ENCODE data around the gene PMPCA.

The PMPCA gene, protein sequence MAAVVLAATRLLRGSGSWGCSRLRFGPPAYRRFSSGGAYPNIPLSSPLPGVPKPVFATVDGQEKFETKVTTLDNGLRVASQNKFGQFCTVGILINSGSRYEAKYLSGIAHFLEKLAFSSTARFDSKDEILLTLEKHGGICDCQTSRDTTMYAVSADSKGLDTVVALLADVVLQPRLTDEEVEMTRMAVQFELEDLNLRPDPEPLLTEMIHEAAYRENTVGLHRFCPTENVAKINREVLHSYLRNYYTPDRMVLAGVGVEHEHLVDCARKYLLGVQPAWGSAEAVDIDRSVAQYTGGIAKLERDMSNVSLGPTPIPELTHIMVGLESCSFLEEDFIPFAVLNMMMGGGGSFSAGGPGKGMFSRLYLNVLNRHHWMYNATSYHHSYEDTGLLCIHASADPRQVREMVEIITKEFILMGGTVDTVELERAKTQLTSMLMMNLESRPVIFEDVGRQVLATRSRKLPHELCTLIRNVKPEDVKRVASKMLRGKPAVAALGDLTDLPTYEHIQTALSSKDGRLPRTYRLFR

GRCh38 chr9:136410500-136411287, at the start of gene PMPCA, which contains the start of gene ENTR1:
TSS of gene PMPCA (plus strand) at chr9:136410658. CDS start at chr9:136410669, 11 bp downstream.
TSS of gene ENTR1 (minus strand) at chr9:136410614. CDS start at chr9:136410397, 217 bp downstream.
- CTCF ChIA-PET, result interaction anchor here (0.5 to 2.6 kb wide), 10 partner anchors 10 to 430 kb away, joined by 3 to 28 read pairs (median 4); partner anchors contain the start of genes DNLZ and INPP5E
- H3K4me3 ChIP-seq (ENCODE audit: low read depth, low read length), result peak within 1 kb of the TSS; percentile 75
- H3K36me3 ChIP-seq (ENCODE audit: control insufficient read depth in 2 of 2, insufficient read depth in 1 of 2, low read length in 2 of 2), result peaks cover 10 to 68% of the 10 kb centered on the region in 2 experiments; a peak in 2 of 3 replicates
- H3K9me3 ChIP-seq (ENCODE audit: control insufficient read depth, insufficient read depth, low read depth, low read length), result no peaks in the 10 kb centered on the region
- POLR2A ChIA-PET, result interaction anchor here (0.6 to 2.8 kb wide), 12 partner anchors 9 to 143 kb away, joined by 3 to 13 read pairs (median 4); partner anchors contain the start of gene DNLZ
- peaks cover 11% of the 10 kb centered on the region for H3K4me1 ChIP-seq (ENCODE audit: control insufficient read depth, insufficient read depth, low read length)
- peak within 1 kb of the TSS; percentile 89; the same call in 1 of the 2 replicates for H3K27ac ChIP-seq (ENCODE audit: extremely low read depth, low read depth, low read length)
- TF ChIP-seq ZNF76 (tag by site-specific recombination; IDR thresholded peaks at IDR 0.05; ENCODE audit: borderline replicate concordance, low read depth) (peak; percentile 82; the same call in 1 of the 2 replicates), ZNF132 (tag by site-specific recombination; IDR thresholded peaks at IDR 0.05; ENCODE audit: borderline replicate concordance) (no peak), ZNF433 (tag by site-specific recombination; IDR thresholded peaks at IDR 0.05; ENCODE audit: low read depth) (no peak), ZIC2 (tag by site-specific recombination; IDR thresholded peaks at IDR 0.05) (no peak), ZFP37 (tag by site-specific recombination; IDR thresholded peaks at IDR 0.05) (peak; percentile 74; the same call in 1 of the 2 replicates), ZNF610 (tag by site-specific recombination; IDR thresholded peaks at IDR 0.05; ENCODE audit: borderline replicate concordance) (peak; percentile 60; the same call in 1 of the 2 replicates), PRDM6 (tag by site-specific recombination; IDR thresholded peaks at IDR 0.05) (no peak), ZNF785 (tag by site-specific recombination; IDR thresholded peaks at IDR 0.05) (no peak), WT1 (tag by site-specific recombination; IDR thresholded peaks at IDR 0.05) (peak; percentile 35), KLF7 (tag by site-specific recombination; IDR thresholded peaks at IDR 0.05; ENCODE audit: borderline replicate concordance) (peak; percentile 80; the same call in 1 of the 2 replicates), ZNF747 (tag by site-specific recombination; IDR thresholded peaks at IDR 0.05) (no peak), ZNF791 (tag by site-specific recombination; IDR thresholded peaks at IDR 0.05) (no peak), KLF17 (tag by site-specific recombination; IDR thresholded peaks at IDR 0.05) (peak; percentile 79), ZNF768 (tag by site-specific recombination; IDR thresholded peaks at IDR 0.05) (no peak), ZNF148 (tag by site-specific recombination; IDR thresholded peaks at IDR 0.05; ENCODE audit: borderline replicate concordance) (no peak), OSR2 (tag by site-specific recombination; IDR thresholded peaks at IDR 0.05) (no peak), KLF10 (tag by site-specific recombination; IDR thresholded peaks at IDR 0.05) (no peak)
- TF ChIP-seq, protein P1, sequence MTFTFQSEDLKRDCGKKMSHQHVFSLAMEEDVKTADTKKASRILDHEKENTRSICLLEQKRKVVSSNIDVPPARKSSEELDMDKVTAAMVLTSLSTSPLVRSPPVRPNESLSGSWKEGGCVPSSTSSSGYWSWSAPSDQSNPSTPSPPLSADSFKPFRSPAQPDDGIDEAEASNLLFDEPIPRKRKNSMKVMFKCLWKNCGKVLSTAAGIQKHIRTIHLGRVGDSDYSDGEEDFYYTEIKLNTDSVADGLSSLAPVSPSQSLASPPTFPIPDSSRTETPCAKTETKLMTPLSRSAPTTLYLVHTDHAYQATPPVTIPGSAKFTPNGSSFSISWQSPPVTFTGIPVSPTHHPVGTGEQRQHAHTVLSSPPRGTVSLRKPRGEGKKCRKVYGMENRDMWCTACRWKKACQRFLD (tag by site-specific recombination; IDR thresholded peaks at IDR 0.05), result no peak
- TF ChIP-seq, protein P2, sequence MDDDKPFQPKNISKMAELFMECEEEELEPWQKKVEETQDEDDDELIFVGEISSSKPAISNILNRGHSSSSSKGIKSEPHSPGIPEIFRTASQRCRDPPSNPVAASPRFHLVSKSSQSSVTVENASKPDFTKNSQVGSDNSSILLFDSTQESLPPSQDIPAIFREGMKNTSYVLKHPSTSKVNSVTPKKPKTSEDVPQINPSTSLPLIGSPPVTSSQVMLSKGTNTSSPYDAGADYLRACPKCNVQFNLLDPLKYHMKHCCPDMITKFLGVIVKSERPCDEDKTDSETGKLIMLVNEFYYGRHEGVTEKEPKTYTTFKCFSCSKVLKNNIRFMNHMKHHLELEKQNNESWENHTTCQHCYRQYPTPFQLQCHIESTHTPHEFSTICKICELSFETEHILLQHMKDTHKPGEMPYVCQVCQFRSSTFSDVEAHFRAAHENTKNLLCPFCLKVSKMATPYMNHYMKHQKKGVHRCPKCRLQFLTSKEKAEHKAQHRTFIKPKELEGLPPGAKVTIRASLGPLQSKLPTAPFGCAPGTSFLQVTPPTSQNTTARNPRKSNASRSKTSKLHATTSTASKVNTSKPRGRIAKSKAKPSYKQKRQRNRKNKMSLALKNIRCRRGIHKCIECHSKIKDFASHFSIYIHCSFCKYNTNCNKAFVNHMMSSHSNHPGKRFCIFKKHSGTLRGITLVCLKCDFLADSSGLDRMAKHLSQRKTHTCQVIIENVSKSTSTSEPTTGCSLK (tag by site-specific recombination; IDR thresholded peaks at IDR 0.05), result no peak
- TF ChIP-seq, protein P3, sequence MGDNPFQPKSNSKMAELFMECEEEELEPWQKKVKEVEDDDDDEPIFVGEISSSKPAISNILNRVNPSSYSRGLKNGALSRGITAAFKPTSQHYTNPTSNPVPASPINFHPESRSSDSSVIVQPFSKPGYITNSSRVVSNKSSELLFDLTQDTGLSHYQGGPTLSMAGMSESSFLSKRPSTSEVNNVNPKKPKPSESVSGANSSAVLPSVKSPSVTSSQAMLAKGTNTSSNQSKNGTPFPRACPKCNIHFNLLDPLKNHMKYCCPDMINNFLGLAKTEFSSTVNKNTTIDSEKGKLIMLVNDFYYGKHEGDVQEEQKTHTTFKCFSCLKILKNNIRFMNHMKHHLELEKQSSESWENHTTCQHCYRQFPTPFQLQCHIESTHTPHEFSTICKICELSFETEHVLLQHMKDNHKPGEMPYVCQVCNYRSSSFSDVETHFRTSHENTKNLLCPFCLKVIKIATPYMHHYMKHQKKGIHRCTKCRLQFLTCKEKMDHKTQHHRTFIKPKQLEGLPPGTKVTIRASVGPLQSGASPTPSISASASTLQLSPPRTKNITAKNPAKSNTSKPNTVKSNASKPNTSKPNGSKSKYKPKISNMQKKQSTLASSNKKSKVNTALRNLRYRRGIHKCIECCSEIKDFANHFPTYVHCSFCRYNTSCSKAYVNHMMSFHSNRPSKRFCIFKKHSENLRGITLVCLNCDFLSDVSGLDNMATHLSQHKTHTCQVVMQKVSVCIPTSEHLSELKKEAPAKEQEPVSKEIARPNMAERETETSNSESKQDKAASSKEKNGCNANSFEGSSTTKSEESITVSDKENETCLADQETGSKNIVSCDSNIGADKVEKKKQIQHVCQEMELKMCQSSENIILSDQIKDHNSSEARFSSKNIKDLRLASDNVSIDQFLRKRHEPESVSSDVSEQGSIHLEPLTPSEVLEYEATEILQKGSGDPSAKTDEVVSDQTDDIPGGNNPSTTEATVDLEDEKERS (tag by site-specific recombination; IDR thresholded peaks at IDR 0.05), result no peak
